Measurements from ENCODE around the gene VDAC1.

Gene VDAC1

DNA sequence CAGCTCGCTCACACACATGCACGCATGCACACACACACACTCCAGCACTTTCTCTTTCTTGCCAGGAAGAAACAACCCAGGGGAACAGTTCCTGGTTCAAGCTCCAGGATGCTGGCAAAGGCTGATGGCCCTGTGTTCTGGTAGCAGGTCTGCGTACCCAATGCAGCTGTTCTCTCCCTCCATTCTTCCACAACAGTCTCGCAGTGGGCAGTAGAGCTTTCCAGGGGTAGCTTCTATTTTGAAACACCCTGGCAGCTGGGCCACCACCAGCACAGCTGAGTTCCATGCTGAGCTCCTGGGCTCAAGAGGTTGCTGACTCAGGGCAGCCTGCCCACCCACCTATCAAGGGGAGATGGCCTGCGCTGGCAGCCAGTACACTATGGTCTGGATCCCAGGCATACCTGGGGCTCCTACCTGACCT, 4.7 kb downstream of the VDAC1 start:
- TF ChIP-seq, protein P1, sequence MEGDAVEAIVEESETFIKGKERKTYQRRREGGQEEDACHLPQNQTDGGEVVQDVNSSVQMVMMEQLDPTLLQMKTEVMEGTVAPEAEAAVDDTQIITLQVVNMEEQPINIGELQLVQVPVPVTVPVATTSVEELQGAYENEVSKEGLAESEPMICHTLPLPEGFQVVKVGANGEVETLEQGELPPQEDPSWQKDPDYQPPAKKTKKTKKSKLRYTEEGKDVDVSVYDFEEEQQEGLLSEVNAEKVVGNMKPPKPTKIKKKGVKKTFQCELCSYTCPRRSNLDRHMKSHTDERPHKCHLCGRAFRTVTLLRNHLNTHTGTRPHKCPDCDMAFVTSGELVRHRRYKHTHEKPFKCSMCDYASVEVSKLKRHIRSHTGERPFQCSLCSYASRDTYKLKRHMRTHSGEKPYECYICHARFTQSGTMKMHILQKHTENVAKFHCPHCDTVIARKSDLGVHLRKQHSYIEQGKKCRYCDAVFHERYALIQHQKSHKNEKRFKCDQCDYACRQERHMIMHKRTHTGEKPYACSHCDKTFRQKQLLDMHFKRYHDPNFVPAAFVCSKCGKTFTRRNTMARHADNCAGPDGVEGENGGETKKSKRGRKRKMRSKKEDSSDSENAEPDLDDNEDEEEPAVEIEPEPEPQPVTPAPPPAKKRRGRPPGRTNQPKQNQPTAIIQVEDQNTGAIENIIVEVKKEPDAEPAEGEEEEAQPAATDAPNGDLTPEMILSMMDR (IDR thresholded peaks at IDR 0.05; ENCODE audit: low read depth, low read length), result no peak
- DNase-seq, result no peak
- Histone ChIP-seq H3K27me3 (no peaks in the 10 kb centered on the region), H3K4me3 (ENCODE audit: low read depth, low read length) (no peak overlapping the region), H3K4me1 (peaks cover 13% of the 10 kb centered on the region), H3K9me3 (no peaks in the 10 kb centered on the region), H3K36me3 (peaks cover 40% of the 10 kb centered on the region)

DNA sequence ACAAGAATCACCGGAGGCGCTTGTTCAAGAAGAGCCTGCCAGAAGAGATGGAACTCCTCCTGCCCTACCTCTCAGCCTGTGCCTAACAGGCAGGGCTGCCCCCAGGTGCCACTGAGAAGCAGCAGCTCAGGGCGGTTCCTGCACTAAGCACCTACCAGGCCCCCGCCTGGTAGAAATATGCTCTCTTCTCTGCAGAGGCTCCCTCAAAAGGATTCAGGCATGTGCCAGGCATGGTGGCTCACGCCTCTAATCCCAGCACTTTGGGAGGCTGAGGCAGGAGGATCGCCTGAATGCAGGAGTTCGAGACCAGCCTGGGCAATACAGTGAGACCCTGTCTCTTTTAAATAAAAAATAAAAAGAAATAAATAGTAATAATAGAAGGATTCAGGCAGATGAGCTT, 6.0 kb downstream of the VDAC1 start:
- H3K4me1 ChIP-seq, result peaks cover 13% of the 10 kb centered on the region
- H3K27me3 ChIP-seq, result no peaks in the 10 kb centered on the region
- peaks cover 34% of the 10 kb centered on the region for H3K36me3 ChIP-seq
- H3K4me3 ChIP-seq (ENCODE audit: low read depth, low read length), result no peak overlapping the region
- no peaks in the 10 kb centered on the region for H3K9me3 ChIP-seq
- no peak for DNase-seq
- TF ChIP-seq, protein P1 (IDR thresholded peaks at IDR 0.05; ENCODE audit: low read depth, low read length), result no peak

DNA sequence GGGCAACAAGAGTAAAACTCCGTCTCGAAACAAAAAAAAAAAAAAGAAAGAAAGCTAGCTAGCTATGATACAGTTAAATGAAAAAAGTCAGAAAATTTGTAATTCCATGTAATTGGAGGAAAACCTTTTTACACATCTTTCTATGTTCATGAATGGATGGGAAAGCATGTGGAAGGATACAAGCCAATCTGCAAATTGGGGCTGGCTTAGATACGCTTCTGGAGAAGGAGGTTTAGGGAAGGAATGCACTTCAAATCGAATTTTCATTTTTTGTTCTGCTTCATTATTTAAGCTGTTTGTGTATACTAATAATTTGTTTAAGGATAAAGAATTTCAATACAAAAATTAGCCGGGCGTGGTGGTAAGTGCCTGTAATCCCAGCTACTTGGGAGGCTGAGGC, 6.7 kb downstream of the VDAC1 start:
- peaks cover 36% of the 10 kb centered on the region for H3K36me3 ChIP-seq
- peaks cover 13% of the 10 kb centered on the region for H3K4me1 ChIP-seq
- H3K27me3 ChIP-seq, result no peaks in the 10 kb centered on the region
- DNase-seq, result no peak
- H3K9me3 ChIP-seq, result no peaks in the 10 kb centered on the region
- TF ChIP-seq, protein P1 (IDR thresholded peaks at IDR 0.05; ENCODE audit: low read depth, low read length), result no peak
- H3K4me3 ChIP-seq (ENCODE audit: low read depth, low read length), result no peak overlapping the region

DNA sequence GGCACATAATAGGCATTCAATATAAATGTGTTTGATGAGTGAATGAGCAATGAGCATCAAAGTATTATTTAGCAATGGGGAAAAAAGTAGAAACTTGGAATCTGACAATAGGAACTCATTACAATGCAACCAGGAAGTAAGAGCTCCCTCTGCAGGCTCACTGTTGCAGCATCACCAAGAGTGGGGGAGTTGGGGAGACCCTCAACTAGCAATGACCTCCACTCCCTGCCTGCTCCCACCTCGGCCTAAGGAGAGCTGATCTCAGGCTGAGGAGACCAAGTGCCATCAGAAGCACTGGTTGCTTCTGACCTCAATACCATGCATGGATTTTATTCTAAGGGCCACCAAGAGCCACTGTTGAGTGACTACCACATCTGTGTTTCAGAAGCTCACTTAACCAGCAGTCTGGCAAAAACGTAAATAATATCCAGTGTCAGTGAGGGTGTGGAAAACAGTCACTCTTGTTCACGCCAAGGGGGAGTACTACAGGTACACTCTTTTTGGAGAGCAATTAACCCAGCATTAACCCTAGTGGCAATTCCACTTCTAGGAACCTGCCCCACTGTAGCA, 8.0 kb downstream of the VDAC1 start:
- Histone ChIP-seq H3K27me3 (no peaks in the 10 kb centered on the region), H3K4me1 (peaks cover 8% of the 10 kb centered on the region), H3K9me3 (no peaks in the 10 kb centered on the region), H3K4me3 (ENCODE audit: low read depth, low read length) (no peak overlapping the region), H3K36me3 (peaks cover 37% of the 10 kb centered on the region)
- TF ChIP-seq, protein P1 (IDR thresholded peaks at IDR 0.05; ENCODE audit: low read depth, low read length), result peak; percentile 87
- DNase-seq, result no peak

DNA sequence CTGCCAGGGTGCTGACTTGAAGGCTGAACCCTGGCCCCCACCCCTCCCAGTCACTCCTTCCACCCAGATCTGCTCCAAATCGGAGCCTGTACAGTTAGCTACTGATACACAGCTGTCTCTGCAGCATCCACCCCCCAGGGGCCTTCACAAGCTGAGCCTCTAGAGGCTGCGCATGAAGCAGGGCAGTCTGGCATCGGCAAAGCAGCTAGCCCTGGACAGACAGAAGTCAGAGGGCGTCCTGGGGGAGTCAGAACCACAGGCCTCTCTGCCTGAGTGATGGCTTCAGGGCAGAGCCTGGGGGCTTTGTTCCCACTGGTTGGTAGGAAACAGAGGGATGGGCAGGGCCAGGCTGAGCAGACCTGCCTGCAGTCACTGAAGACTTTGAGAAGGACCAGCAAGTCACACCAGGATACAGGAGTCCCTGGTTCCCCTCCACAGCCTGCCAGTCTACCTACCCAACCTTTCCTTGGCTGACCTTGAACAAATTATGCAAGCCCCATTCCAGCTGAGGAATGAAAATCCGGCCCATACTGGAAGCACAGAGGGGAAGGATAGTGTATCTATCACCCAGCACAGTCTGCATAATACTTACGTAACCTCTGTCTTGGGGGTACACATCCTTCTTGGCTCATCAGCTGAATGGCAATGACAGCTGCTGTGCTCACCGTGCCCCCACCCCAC, 8.8 kb downstream of the VDAC1 start:
- Histone ChIP-seq H3K9me3 (no peaks in the 10 kb centered on the region), H3K36me3 (peaks cover 39% of the 10 kb centered on the region), H3K4me1 (peaks cover 8% of the 10 kb centered on the region), H3K4me3 (ENCODE audit: low read depth, low read length) (no peak overlapping the region), H3K27me3 (no peaks in the 10 kb centered on the region)
- TF ChIP-seq, protein P1 (IDR thresholded peaks at IDR 0.05; ENCODE audit: low read depth, low read length), result no peak
- peak; percentile 29 for DNase-seq

DNA sequence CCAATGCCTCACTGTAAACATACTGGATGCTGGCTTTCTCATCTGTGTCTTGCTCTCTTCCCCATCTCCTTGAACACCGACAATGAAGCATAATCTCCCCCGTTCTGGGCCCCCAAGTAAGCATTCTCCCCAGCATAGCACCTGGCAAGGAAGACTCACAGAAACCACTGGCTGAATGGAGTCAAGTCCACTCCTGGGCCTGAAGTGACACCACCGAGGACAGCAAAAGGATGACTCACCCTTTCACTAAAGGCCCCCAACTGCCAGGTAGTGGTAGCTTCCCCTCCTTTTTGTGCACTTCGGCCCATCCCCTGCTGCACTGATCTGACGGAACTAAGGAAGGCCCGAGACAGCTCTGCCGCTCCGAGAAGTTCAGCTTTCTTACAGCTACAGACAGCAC, 9.4 kb downstream of the VDAC1 start:
- peaks cover 39% of the 10 kb centered on the region for H3K36me3 ChIP-seq
- no peak for DNase-seq
- no peaks in the 10 kb centered on the region for H3K27me3 ChIP-seq
- TF ChIP-seq, protein P1 (IDR thresholded peaks at IDR 0.05; ENCODE audit: low read depth, low read length), result no peak
- peaks cover 8% of the 10 kb centered on the region for H3K4me1 ChIP-seq
- no peaks in the 10 kb centered on the region for H3K9me3 ChIP-seq
- H3K4me3 ChIP-seq (ENCODE audit: low read depth, low read length), result no peak overlapping the region
